BLaER1 (cell line): ENCODE measurements around the gene CENPK.
A peak's percentile ranks its signal among the peaks of the same experiment; 100 is the strongest.
"Not testable (repeated sequence)": the region's sequence is repeated elsewhere in the genome, so short reads cannot be mapped to it uniquely, and the experiment has no call there.

Source experiments
- H3K27ac ChIP-seq: shearing (Covaris generic); formaldehyde crosslinking; 2 replicates; pipeline ENCODE4 v1.8.1; 2022
- H3K27me3 ChIP-seq: shearing (Covaris generic); formaldehyde crosslinking; 2 replicates; pipeline ENCODE4 v1.8.1; 2022
- H3K36me3 ChIP-seq: shearing (Covaris generic); formaldehyde crosslinking; 2 replicates; pipeline ENCODE4 v1.8.1; 2022
- H3K4me1 ChIP-seq: shearing (Covaris generic); formaldehyde crosslinking; 2 replicates; pipeline ENCODE4 v1.8.1; 2022
- H3K4me2 ChIP-seq: shearing (Covaris generic); formaldehyde crosslinking; 2 replicates; pipeline ENCODE4 v1.8.1; 2022
- H3K4me3 ChIP-seq: shearing (Covaris generic); formaldehyde crosslinking; 2 replicates; pipeline ENCODE4 v1.8.1; 2022
- H3K9ac ChIP-seq: shearing (Covaris generic); formaldehyde crosslinking; 2 replicates; pipeline ENCODE4 v1.8.1; 2022
- H3K9me3 ChIP-seq: shearing (Covaris generic); formaldehyde crosslinking; 2 replicates; pipeline ENCODE4 v1.8.1; 2022
- H4K20me1 ChIP-seq: shearing (Covaris generic); formaldehyde crosslinking; 2 replicates; pipeline ENCODE4 v1.8.1; 2022
- Cebpa-rat ChIP-seq: shearing (Covaris generic); IDR thresholded peaks from 2 replicates; pipeline ENCODE4 v1.8.1; 2022

Gene CENPK

DNA sequence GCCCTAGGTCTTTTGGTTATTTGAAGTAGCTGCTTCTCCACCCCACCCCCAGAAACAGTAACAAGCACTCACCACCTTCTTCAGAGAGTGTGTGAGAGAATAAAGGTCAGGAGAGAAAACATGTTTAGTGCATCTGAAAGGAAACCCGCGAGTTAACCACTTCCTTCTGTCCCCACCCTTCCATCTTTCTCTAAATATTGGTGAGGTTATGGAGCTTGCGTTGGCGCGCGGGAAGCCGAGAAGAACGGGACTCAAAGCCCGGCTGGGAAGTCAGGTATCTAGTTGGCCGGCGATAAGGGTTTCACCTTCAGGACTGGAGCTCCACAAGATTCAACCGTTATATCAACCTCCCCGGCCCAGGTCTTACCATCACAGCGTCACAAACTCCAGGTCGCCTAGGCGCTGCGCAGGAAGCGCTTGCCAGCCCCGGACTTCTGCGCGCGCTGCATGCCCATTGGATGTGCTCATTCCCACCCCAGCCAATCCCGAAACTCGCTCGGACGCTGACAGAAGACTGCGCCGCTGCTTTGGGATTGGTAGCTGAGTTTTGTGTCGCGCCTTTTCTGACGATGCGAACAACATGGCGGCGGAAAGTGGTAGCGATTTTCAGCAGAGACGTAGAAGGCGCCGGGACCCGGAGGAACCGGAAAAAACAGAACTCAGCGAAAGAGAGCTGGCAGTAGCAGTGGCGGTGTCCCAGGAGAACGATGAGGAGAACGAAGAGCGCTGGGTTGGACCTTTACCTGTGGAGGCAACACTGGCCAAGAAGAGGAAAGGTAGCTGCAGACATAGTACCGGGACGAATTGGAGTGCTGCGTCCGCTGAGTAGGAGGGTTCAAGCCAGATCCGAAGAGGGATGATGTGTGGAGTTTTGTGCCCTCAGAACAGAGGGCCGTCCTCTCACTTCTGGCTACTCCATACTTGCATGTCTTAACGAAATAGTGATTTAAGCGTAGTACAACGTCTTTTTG is at the start of gene CENPK, which contains the start of gene PPWD1:
TSS of gene CENPK (minus strand) at position 438 of the 971 bp plus-strand sequence. CDS start 8,261 bp downstream, outside the sequence.
TSS of gene PPWD1 (plus strand) at position 566 of the 971 bp plus-strand sequence. CDS start at position 581, 15 bp downstream.
- Histone ChIP-seq H3K4me3 (peak within 1 kb of the TSS; percentile 79), H4K20me1 (0 out of 2 replicates have a peak, but pooled peaks cover 5% of the 10 kb centered on the region), H3K27ac (peak within 1 kb of the TSS; percentile 83), H3K4me2 (peak within 1 kb of the TSS; percentile 86), H3K9ac (peak within 1 kb of the TSS; percentile 88), H3K27me3 (no peaks in the 10 kb centered on the region), H3K4me1 (peaks cover 36% of the 10 kb centered on the region), H3K9me3 (no peaks in the 10 kb centered on the region), H3K36me3 (peaks cover 18% of the 10 kb centered on the region)
- TF ChIP-seq Cebpa-rat, result no peak

DNA sequence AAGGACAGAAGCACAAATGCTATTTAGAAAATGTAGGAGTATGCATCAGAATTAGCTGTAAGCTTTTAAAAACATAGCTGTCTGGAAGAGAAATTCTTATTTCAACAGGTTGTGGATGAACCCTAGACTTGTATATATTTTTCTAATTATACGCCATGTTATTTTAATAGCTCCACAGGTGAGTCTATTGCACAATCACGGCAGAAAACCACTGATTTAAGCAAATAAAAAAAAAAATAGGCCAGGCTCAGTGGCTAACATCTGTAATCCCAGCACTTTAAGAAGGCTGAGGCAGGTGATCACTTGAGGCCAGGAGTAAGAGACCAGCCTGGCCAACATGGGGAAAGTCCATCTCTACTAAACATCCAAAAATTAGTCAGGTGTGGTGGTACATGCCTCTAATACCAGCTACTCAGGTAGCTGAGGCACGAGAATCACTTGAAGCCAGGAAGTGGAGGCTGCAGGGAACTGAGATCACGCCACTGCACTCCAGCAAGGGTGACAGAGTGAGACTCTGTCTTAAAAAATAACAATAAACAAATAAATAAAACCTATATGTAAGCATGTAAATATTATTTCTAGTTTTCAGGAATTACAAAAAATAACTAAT is 49.4 kb upstream of the CENPK start:
- H3K36me3 ChIP-seq, result peaks cover 84% of the 10 kb centered on the region
- no peak for TF ChIP-seq Cebpa-rat
- H3K9ac ChIP-seq, result no peak overlapping the region
- H3K9me3 ChIP-seq, result no peaks in the 10 kb centered on the region
- no peak overlapping the region for H3K4me2 ChIP-seq
- no peak overlapping the region for H3K4me3 ChIP-seq
- H3K4me1 ChIP-seq, result no peaks in the 10 kb centered on the region
- H4K20me1 ChIP-seq, result peaks cover 16% of the 10 kb centered on the region
- H3K27ac ChIP-seq, result no peak overlapping the region
- no peaks in the 10 kb centered on the region for H3K27me3 ChIP-seq

DNA sequence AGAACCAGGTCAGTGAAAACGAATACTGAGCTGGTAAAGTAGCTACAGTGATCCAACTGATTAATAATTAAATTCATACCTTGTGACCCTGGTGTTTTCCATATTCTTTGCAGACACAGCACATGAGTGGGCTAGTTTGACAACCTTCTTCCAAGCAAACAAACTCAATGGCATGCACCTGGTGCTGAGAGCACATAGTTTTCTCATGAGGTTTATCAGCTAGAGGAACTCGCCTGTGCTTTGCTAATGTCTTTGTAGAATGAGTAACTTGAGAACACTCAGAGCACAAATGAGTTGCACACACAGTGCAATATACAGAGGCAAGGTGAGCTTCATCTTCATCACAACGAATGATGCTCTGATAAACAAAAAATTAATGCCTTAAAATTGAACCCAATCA is 48.6 kb upstream of the CENPK start:
- H3K4me1 ChIP-seq, result no peaks in the 10 kb centered on the region
- H3K9me3 ChIP-seq, result no peaks in the 10 kb centered on the region
- H3K27me3 ChIP-seq, result no peaks in the 10 kb centered on the region
- H3K4me2 ChIP-seq, result no peak overlapping the region
- TF ChIP-seq Cebpa-rat, result no peak
- no peak overlapping the region for H3K27ac ChIP-seq
- H3K9ac ChIP-seq, result no peak overlapping the region
- H3K4me3 ChIP-seq, result no peak overlapping the region
- H3K36me3 ChIP-seq, result peaks cover 88% of the 10 kb centered on the region
- H4K20me1 ChIP-seq, result peaks cover 16% of the 10 kb centered on the region

- not testable (repeated sequence) for H3K27me3 ChIP-seq, H3K27ac ChIP-seq, H3K4me3 ChIP-seq, H4K20me1 ChIP-seq, H3K9ac ChIP-seq, H3K4me1 ChIP-seq, H3K4me2 ChIP-seq
- H3K9me3 ChIP-seq, result peaks cover 29% of the 10 kb centered on the region
- H3K36me3 ChIP-seq, result peaks cover 87% of the 10 kb centered on the region
These were observed 38.8 kb upstream of the CENPK start for GRCh38 chr5:65601761-65602160.

DNA sequence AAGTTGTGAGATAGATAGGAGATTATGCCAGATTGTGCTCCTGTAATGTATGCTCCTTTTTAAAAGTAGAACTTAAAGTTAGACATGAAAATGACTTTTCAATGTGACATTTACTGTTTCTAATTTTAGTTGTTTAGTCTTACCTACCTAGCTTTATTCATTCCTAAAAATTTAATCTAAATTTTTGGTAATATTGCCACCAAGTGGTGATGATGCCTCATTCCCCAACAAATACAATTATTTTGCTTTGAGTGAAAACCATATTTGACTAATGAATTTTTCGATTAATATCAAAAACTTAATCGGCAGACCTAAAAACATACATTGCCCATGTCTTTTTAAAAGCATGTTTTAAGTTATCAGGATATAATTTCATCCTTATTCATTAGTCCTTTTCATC is 25.7 kb upstream of the CENPK start:
- no peak for TF ChIP-seq Cebpa-rat
- Histone ChIP-seq H3K36me3 (peaks cover 72% of the 10 kb centered on the region), H3K9ac (no peak overlapping the region)

GRCh38 chr5:65577141-65577540 is 14.2 kb upstream of the CENPK start:
- H3K9ac ChIP-seq, result no peak overlapping the region
- H3K4me1 ChIP-seq, result peaks cover 11% of the 10 kb centered on the region
- H3K27me3 ChIP-seq, result no peaks in the 10 kb centered on the region
- peaks cover 65% of the 10 kb centered on the region for H3K36me3 ChIP-seq
- H4K20me1 ChIP-seq, result no peaks in the 10 kb centered on the region
- no peak overlapping the region for H3K27ac ChIP-seq
- no peaks in the 10 kb centered on the region for H3K9me3 ChIP-seq
- H3K4me2 ChIP-seq, result no peak overlapping the region
- TF ChIP-seq Cebpa-rat, result no peak
- H3K4me3 ChIP-seq, result no peak overlapping the region

More for the DNA sequence above, 25.7 kb upstream of the CENPK start:
- no peaks in the 10 kb centered on the region for H3K27me3 ChIP-seq
- H3K27ac ChIP-seq, result no peak overlapping the region
- H3K4me1 ChIP-seq, result no peaks in the 10 kb centered on the region
- no peaks in the 10 kb centered on the region for H3K9me3 ChIP-seq
- H4K20me1 ChIP-seq, result no peaks in the 10 kb centered on the region
- H3K4me3 ChIP-seq, result no peak overlapping the region
- no peak overlapping the region for H3K4me2 ChIP-seq

GRCh38 chr5:65570598-65571226 is 7.7 kb upstream of the CENPK start:
- Histone ChIP-seq H3K36me3 (peaks cover 49% of the 10 kb centered on the region), H3K4me3 (no peak overlapping the region), H3K27ac (no peak overlapping the region), H4K20me1 (no peaks in the 10 kb centered on the region; the same call in 1 of the 2 replicates), H3K4me2 (no peak overlapping the region), H3K9ac (no peak overlapping the region), H3K27me3 (no peaks in the 10 kb centered on the region), H3K4me1 (no peaks in the 10 kb centered on the region), H3K9me3 (no peaks in the 10 kb centered on the region)
- no peak for TF ChIP-seq Cebpa-rat

- Histone ChIP-seq H3K9ac (no peak overlapping the region), H3K4me3 (no peak overlapping the region), H3K27me3 (no peaks in the 10 kb centered on the region), H3K36me3 (peaks cover 16% of the 10 kb centered on the region), H4K20me1 (peaks cover 5% of the 10 kb centered on the region; the same call in 1 of the 2 replicates), H3K9me3 (no peaks in the 10 kb centered on the region), H3K4me2 (no peak overlapping the region), H3K4me1 (peaks cover 30% of the 10 kb centered on the region), H3K27ac (no peak overlapping the region)
- no peak for TF ChIP-seq Cebpa-rat
These were observed 3.5 kb upstream of the CENPK start for GRCh38 chr5:65566505-65566904.

DNA sequence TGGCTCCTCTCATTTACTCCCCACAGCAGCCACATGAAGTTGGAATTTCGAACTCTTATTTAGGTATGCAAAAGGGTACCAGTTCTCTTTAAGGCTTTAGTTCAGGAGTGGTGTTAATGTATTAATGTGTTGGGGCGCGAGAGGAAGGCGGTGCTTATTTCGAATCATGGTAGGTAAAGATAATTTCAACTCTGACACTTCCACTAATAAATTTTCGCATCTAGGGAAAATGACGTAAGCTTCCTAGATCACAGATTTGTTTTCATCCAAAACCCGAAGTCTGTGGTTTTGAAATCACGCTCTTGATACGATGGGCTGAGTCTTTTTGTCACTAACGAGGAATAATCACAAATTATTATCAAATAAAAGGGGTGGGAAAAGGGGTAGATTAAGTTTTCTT is 809 bp upstream of the CENPK start:
- Histone ChIP-seq H3K9me3 (no peaks in the 10 kb centered on the region), H3K4me3 (peak overlapping the region; percentile 79), H3K36me3 (peaks cover 10% of the 10 kb centered on the region), H3K4me2 (peak overlapping the region; percentile 86), H3K27ac (peak overlapping the region; percentile 83), H3K27me3 (no peaks in the 10 kb centered on the region), H3K4me1 (peaks cover 36% of the 10 kb centered on the region), H3K9ac (peak overlapping the region; percentile 88), H4K20me1 (0 out of 2 replicates have a peak, but pooled peaks cover 5% of the 10 kb centered on the region)
- TF ChIP-seq Cebpa-rat, result no peak

DNA sequence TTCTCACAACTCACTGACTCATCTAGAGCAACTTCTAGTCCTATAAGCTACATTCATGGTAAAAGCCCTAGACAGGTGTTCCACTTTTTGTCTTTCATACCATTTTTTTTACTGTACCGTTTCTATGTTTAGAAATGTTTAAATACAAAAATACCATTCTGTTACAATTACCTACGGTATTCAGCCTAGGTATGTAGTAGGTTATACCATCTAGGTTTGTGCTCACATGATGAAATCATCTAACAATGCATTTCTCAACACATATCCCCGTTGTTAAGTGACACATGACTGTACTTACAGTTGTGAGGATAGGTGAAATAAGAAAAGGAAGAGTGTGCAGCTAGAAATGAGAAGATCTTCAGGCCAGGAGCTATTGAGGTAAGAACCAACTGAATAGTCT is 6.2 kb downstream of the CENPK start:
- Histone ChIP-seq H4K20me1 (no peaks in the 10 kb centered on the region), H3K4me3 (no peak overlapping the region), H3K9ac (no peak overlapping the region), H3K4me2 (no peak overlapping the region), H3K27me3 (no peaks in the 10 kb centered on the region), H3K36me3 (peaks cover 66% of the 10 kb centered on the region), H3K27ac (no peak overlapping the region), H3K9me3 (no peaks in the 10 kb centered on the region), H3K4me1 (peaks cover 8% of the 10 kb centered on the region)
- TF ChIP-seq Cebpa-rat, result no peak
